ENCODE data around the gene GPX4. TPM values are rescaled to one million over a fixed set of nuclear protein-coding genes. Genes with fewer than 3 reads are reported as not detected.

Gene GPX4
- polyA plus RNA-seq, 1 of the 3 experiments (the other 2 are of a cell fraction) = 925 TPM

- TF ChIP-seq MXI1 (IDR thresholded peaks at IDR 0.05; ENCODE audit: low read depth, low read length) = no peak
- no peak for TF ChIP-seq GATA2 (CRISPR knock-in tag; IDR thresholded peaks at IDR 0.05)
- no peak for TF ChIP-seq POLR2AphosphoS5 (IDR thresholded peaks at IDR 0.05; ENCODE audit: low read depth, low read length)
- TF ChIP-seq RAD21 (IDR thresholded peaks at IDR 0.05; ENCODE audit: low read length) = no peak
- no peak for TF ChIP-seq EZH2phosphoT487 (IDR thresholded peaks at IDR 0.05; ENCODE audit: borderline replicate concordance, low read depth)
- no peak for TF ChIP-seq RCOR1 (IDR thresholded peaks at IDR 0.05; ENCODE audit: low read length)
- TF ChIP-seq RFX5 (IDR thresholded peaks at IDR 0.05; ENCODE audit: low read length) = no peak
Measured at GRCh38 chr19:1109697-1110671, 6.2 kb downstream of the GPX4 start (continued).

- DNase-seq = no peak
- no peak overlapping the region for H3K4me2 ChIP-seq
- POLR2A ChIA-PET = no interaction called here
- peaks cover 14% of the 10 kb centered on the region for H3F3A ChIP-seq (replicated peaks; ENCODE audit: insufficient read depth)
- H3K9ac ChIP-seq = no peak overlapping the region
- peaks cover 5 to 9% of the 10 kb centered on the region in 2 experiments; a peak in 2 of 4 replicates for H3K4me1 ChIP-seq (ENCODE audit: control insufficient read depth in 1 of 2, insufficient read depth in 2 of 2, low read depth in 1 of 2, low read length in 1 of 2)
- peaks cover 0 to 36% of the 10 kb centered on the region in 2 experiments for H3K36me3 ChIP-seq (replicated peaks in 1 of 2; ENCODE audit: control insufficient read depth in 1 of 2, insufficient read depth in 2 of 2, low read length in 1 of 2)
- H3K27me3 ChIP-seq (ENCODE audit: insufficient read depth) = no peaks in the 10 kb centered on the region
- no peak for TF ChIP-seq GATA2 (CRISPR knock-in tag; IDR thresholded peaks at IDR 0.05)
- TF ChIP-seq RFX5 (IDR thresholded peaks at IDR 0.05; ENCODE audit: low read length) = no peak
- TF ChIP-seq POLR2AphosphoS5 (IDR thresholded peaks at IDR 0.05; ENCODE audit: low read depth, low read length) = no peak
- no peak for TF ChIP-seq RAD21 (IDR thresholded peaks at IDR 0.05; ENCODE audit: low read length)
- TF ChIP-seq NFIC (IDR thresholded peaks at IDR 0.05; ENCODE audit: borderline replicate concordance) = no peak
- TF ChIP-seq MEF2A (IDR thresholded peaks at IDR 0.05; ENCODE audit: borderline replicate concordance, low read depth) = no peak
- no peak for TF ChIP-seq EZH2phosphoT487 (IDR thresholded peaks at IDR 0.05; ENCODE audit: borderline replicate concordance, low read depth)
- no peak for TF ChIP-seq SMC3 (IDR thresholded peaks at IDR 0.05; ENCODE audit: low read depth, low read length)
- no peak for TF ChIP-seq MAX (IDR thresholded peaks at IDR 0.05; ENCODE audit: low read depth)
- no peak for TF ChIP-seq TCF12 (IDR thresholded peaks at IDR 0.05)
- no peak for TF ChIP-seq REST (IDR thresholded peaks at IDR 0.05; ENCODE audit: low read depth, low read length)
- TF ChIP-seq PBX3 (IDR thresholded peaks at IDR 0.05) = no peak
- no peak for TF ChIP-seq MXI1 (IDR thresholded peaks at IDR 0.05; ENCODE audit: low read depth, low read length)
- no peak for TF ChIP-seq FOXJ3 (CRISPR knock-in tag; IDR thresholded peaks at IDR 0.05)
- no peak for TF ChIP-seq FOXM1 (IDR thresholded peaks at IDR 0.05; ENCODE audit: low read depth)
- TF ChIP-seq YY1 (IDR thresholded peaks at IDR 0.05; ENCODE audit: low read depth) = no peak
- TF ChIP-seq CTCF (IDR thresholded peaks at IDR 0.05) = no peak
- no peak for TF ChIP-seq ELF1 (IDR thresholded peaks at IDR 0.05)
- TF ChIP-seq CHD2 (IDR thresholded peaks at IDR 0.05; ENCODE audit: low read length, partially characterized antibody) = no peak
- no peak for TF ChIP-seq GABPA (IDR thresholded peaks at IDR 0.05; ENCODE audit: low read depth)
- no peak overlapping the region for H2AFZ ChIP-seq (ENCODE audit: low read depth)
- H3K27ac ChIP-seq (ENCODE audit: low read depth in 2 of 2, low read length in 1 of 2) = no peak overlapping the region
- WGBS (ENCODE audit: low lambda C conversion rate) = 77% methylated on average over 6 of the region's 18 CpGs
- no peak overlapping the region for H3K4me3 ChIP-seq (ENCODE audit: low read depth in 2 of 2, low read length in 1 of 2)
- no peaks in the 10 kb centered on the region for H3K9me2 ChIP-seq
- CTCF ChIA-PET = interaction anchor here (1.0 to 3.8 kb wide), 7 partner anchors 82 to 187 kb away, joined by 4 to 63 read pairs (median 16); no protein-coding TSS in a partner anchor
- no peaks in the 10 kb centered on the region for H3K9me3 ChIP-seq
- peaks cover 14% of the 10 kb centered on the region; the same call in 1 of the 2 replicates for H4K20me1 ChIP-seq (ENCODE audit: insufficient read depth)
- H3K79me2 ChIP-seq (ENCODE audit: insufficient read depth) = peaks cover 7% of the 10 kb centered on the region; the same call in 1 of the 2 replicates
Measured at GRCh38 chr19:1110809-1111640, 7.2 kb downstream of the GPX4 start.
